IMR-90 (cell line): ENCODE results near the gene DYNLRB2. TPM values are rescaled to one million over a fixed set of nuclear protein-coding genes. Genes with fewer than 3 reads are reported as not detected.

Experiments
- ATAC-seq: fragments of 200-7000 bp; cut with Tn5 transposase; 2 replicates; pipeline ENCODE4 v1.9.1; 2020; ENCODE audit warnings: low read depth, mild to moderate bottlenecking, moderate library complexity
- BruUV-seq: library from RNA; stranded (reverse); fragments of 400-500 nt; replicated peaks from 2 replicates; lab custom pipeline; 2021; lab: Mats Ljungman, UMichigan
- CTCF ChIA-PET: fragments of 300-600 bp; formaldehyde crosslinking; extraction: SDS; loops from one replicate; lab custom pipeline; 2021; ENCODE audit warnings: antibody characterized with exemption; lab: Yijun Ruan, JAX
- POLR2A ChIA-PET: fragments of 300-600 bp; sonication (Branson Sonifier 250); formaldehyde crosslinking; loops from one replicate; lab custom pipeline; 2022; ENCODE audit warnings: antibody characterized with exemption; ENCODE audit not compliant: unreplicated experiment; lab: Charles Lee
- DNase-seq: peaks from one replicate; pipeline ENCODE4 v3.0.0; 2013
- H2AFZ ChIP-seq: replicated peaks from 2 replicates; pipeline ENCODE3; 2013; ENCODE audit warnings: low read length, mild to moderate bottlenecking; ENCODE audit not compliant: poor library complexity
- H2AK5ac ChIP-seq: 2 replicates; pipeline ENCODE4 v1.6.1; 2013; ENCODE audit warnings: low read depth, low read length, inconsistent platforms
- H2AK9ac ChIP-seq: replicated peaks from 2 replicates; pipeline ENCODE3; 2013; ENCODE audit warnings: mild to moderate bottlenecking, low read depth, low read length, moderate library complexity; ENCODE audit not compliant: poor library complexity
- H2BK120ac ChIP-seq: 2 replicates; pipeline ENCODE4 v1.6.1; 2013; ENCODE audit warnings: low read depth, low read length, inconsistent platforms
- H2BK15ac ChIP-seq: 3 replicates; pipeline ENCODE4 v1.6.1; 2013; ENCODE audit warnings: low read depth, low read length, inconsistent platforms
- H2BK20ac ChIP-seq: 2 replicates; pipeline ENCODE4 v1.6.1; 2013; ENCODE audit warnings: low read depth, mild to moderate bottlenecking, inconsistent platforms, low read length, moderate library complexity
- H2BK5ac ChIP-seq: 2 replicates; pipeline ENCODE4 v1.6.1; 2013; ENCODE audit warnings: mild to moderate bottlenecking, low read depth, low read length, inconsistent platforms; ENCODE audit not compliant: poor library complexity, severe bottlenecking
- H3K14ac ChIP-seq: replicated peaks from 2 replicates; pipeline ENCODE4 v1.6.1; 2013; ENCODE audit warnings: low read depth, low read length, inconsistent platforms
- H3K18ac ChIP-seq: 2 replicates; pipeline ENCODE4 v1.6.1; 2013; ENCODE audit warnings: low read depth, low read length, control low read depth
- H3K23ac ChIP-seq: 2 replicates; pipeline ENCODE4 v1.6.1; 2013; ENCODE audit warnings: low read depth, low read length, inconsistent platforms
- H3K27ac ChIP-seq: 2 replicates; pipeline ENCODE4 v1.5.1; 2013; ENCODE audit warnings: mild to moderate bottlenecking, control low read depth, low read length; ENCODE audit not compliant: insufficient read depth
- H3K27me3 ChIP-seq: 2 replicates; pipeline ENCODE4 v1.6.1; 2013; ENCODE audit warnings: low read length; ENCODE audit not compliant: control insufficient read depth, insufficient read depth
- H3K36me3 ChIP-seq: 2 replicates; pipeline ENCODE4 v1.6.1; 2013; ENCODE audit warnings: low read length, mixed read lengths; ENCODE audit not compliant: control insufficient read depth, insufficient read depth
- H3K4ac ChIP-seq: 2 replicates; pipeline ENCODE4 v1.6.1; 2013; ENCODE audit warnings: low read depth, low read length, inconsistent platforms
- H3K4me1 ChIP-seq: 2 replicates; pipeline ENCODE4 v1.6.1; 2013; ENCODE audit warnings: low read length, mixed read lengths; ENCODE audit not compliant: control insufficient read depth, insufficient read depth
- H3K4me2 ChIP-seq: 2 replicates; pipeline ENCODE4 v1.6.1; 2013; ENCODE audit warnings: low read depth, mild to moderate bottlenecking, control low read depth, low read length, moderate library complexity
- H3K4me3 ChIP-seq: 2 replicates; pipeline ENCODE4 v1.5.1; 2013; ENCODE audit warnings: low read depth, mild to moderate bottlenecking, control low read depth, low read length, moderate library complexity; ENCODE audit not compliant: insufficient read depth
- H3K56ac ChIP-seq: 2 replicates; pipeline ENCODE4 v1.6.1; 2013; ENCODE audit warnings: low read length, inconsistent platforms; ENCODE audit not compliant: insufficient read depth; ENCODE audit errors: extremely low read depth
- H3K79me1 ChIP-seq, 2 experiments: 2 replicates each; pipeline ENCODE4 v1.6.1; 2013; ENCODE audit warnings: low read length in 2 of 2, inconsistent platforms in 1 of 2, low read depth in 1 of 2
- H3K9ac ChIP-seq: 2 replicates; pipeline ENCODE4 v1.6.1; 2013; ENCODE audit warnings: low read depth, low read length, control low read depth
- H3K9me1 ChIP-seq: 2 replicates; pipeline ENCODE4 v1.6.1; 2013; ENCODE audit warnings: low read length, inconsistent platforms; ENCODE audit not compliant: insufficient read depth
- H3K9me3 ChIP-seq: 2 replicates; pipeline ENCODE4 v1.6.1; 2013; ENCODE audit warnings: low read length; ENCODE audit not compliant: control insufficient read depth, insufficient read depth
- H4K20me1 ChIP-seq: 2 replicates; pipeline ENCODE4 v1.6.1; 2013; ENCODE audit warnings: low read length, inconsistent platforms; ENCODE audit not compliant: insufficient read depth
- H4K5ac ChIP-seq: 2 replicates; pipeline ENCODE4 v1.6.1; 2013; ENCODE audit warnings: mild to moderate bottlenecking, low read depth, low read length, control low read depth
- H4K8ac ChIP-seq, 2 experiments: 2 replicates each; pipeline ENCODE4 v1.6.1; 2013; ENCODE audit warnings: low read depth in 2 of 2, low read length in 2 of 2, control low read depth in 1 of 2, inconsistent platforms in 1 of 2
- H4K91ac ChIP-seq: 2 replicates; pipeline ENCODE4 v1.6.1; 2013; ENCODE audit warnings: low read depth, low read length, inconsistent platforms; ENCODE audit not compliant: insufficient read depth
- BHLHE40 ChIP-seq: fragments of 150-350 bp; IDR thresholded peaks from 2 replicates; pipeline ENCODE4 v1.6.1; 2016; ENCODE audit warnings: mild to moderate bottlenecking, low read depth, low read length
- CEBPB ChIP-seq: IDR thresholded peaks from 2 replicates; pipeline ENCODE4 v1.6.1; 2012; ENCODE audit warnings: low read depth, low read length, improper control_type of control experiment
- CHD1 ChIP-seq: IDR thresholded peaks from 2 replicates; pipeline ENCODE4 v1.6.1; 2012; ENCODE audit warnings: low read depth, low read length, improper control_type of control experiment
- CTCF ChIP-seq: conservative IDR thresholded peaks from 2 replicates; pipeline ENCODE4 v1.5.1; 2012; ENCODE audit warnings: mild to moderate bottlenecking, low read depth, low read length, improper control_type of control experiment
- ELK1 ChIP-seq: fragments of 150-350 bp; IDR thresholded peaks from 2 replicates; pipeline ENCODE4 v1.6.1; 2016; ENCODE audit warnings: low read depth, mild to moderate bottlenecking, low read length, moderate library complexity, borderline replicate concordance
- FOS ChIP-seq: fragments of 150-350 bp; IDR thresholded peaks from 2 replicates; pipeline ENCODE4 v1.6.1; 2016; ENCODE audit warnings: low read depth, low read length
- MAFK ChIP-seq: IDR thresholded peaks from 2 replicates; pipeline ENCODE4 v1.6.1; 2012; ENCODE audit warnings: low read depth, low read length, improper control_type of control experiment
- MAZ ChIP-seq: IDR thresholded peaks from 2 replicates; pipeline ENCODE4 v1.6.1; 2012; ENCODE audit warnings: low read depth, mild to moderate bottlenecking, low read length, improper control_type of control experiment, moderate library complexity, borderline replicate concordance
- MXI1 ChIP-seq: IDR thresholded peaks from 2 replicates; pipeline ENCODE4 v1.6.1; 2012; ENCODE audit warnings: low read depth, mild to moderate bottlenecking, low read length, moderate library complexity, borderline replicate concordance
- NFE2L2 ChIP-seq: fragments of 150-350 bp; IDR thresholded peaks from 2 replicates; pipeline ENCODE4 v1.6.1; 2016; ENCODE audit warnings: low read depth, mild to moderate bottlenecking, low read length
- POLR2A ChIP-seq: IDR thresholded peaks from 2 replicates; pipeline ENCODE4 v1.6.1; 2012; ENCODE audit warnings: mild to moderate bottlenecking, low read depth, low read length
- RAD21 ChIP-seq: IDR thresholded peaks from 2 replicates; pipeline ENCODE4 v1.6.1; 2012; ENCODE audit warnings: low read length, improper control_type of control experiment
- RCOR1 ChIP-seq: IDR thresholded peaks from 2 replicates; pipeline ENCODE4 v1.6.1; 2012; ENCODE audit warnings: mild to moderate bottlenecking, low read length, improper control_type of control experiment; ENCODE audit not compliant: insufficient replicate concordance
- RFX5 ChIP-seq: IDR thresholded peaks from 2 replicates; pipeline ENCODE4 v1.8.0; 2012; ENCODE audit warnings: low read depth, mild to moderate bottlenecking, low read length, moderate library complexity
- SMC3 ChIP-seq: fragments of 150-350 bp; IDR thresholded peaks from 2 replicates; pipeline ENCODE4 v1.6.1; 2016; ENCODE audit warnings: low read depth, mild to moderate bottlenecking, antibody characterized with exemption, low read length, moderate library complexity
- USF2 ChIP-seq: fragments of 150-350 bp; IDR thresholded peaks from 2 replicates; pipeline ENCODE4 v1.6.1; 2017; ENCODE audit warnings: mild to moderate bottlenecking, antibody characterized with exemption, low read length, low read depth
- WGBS, 2 experiments: methylation state at CpG; one replicate each; pipeline versions ENCODE4 v1.1.5 to v1.1.7; 2013; ENCODE audit warnings: missing lambda C conversion rate in 2 of 2; ENCODE audit not compliant: insufficient read length in 1 of 2; ENCODE audit errors: extremely low coverage in 2 of 2; 5-methylcytosine and 5-hydroxymethylcytosine counted together
- dilution Hi-C: fragments of 300-500 bp; cut with HindIII; formaldehyde crosslinking; loops from one replicate; pipeline ENCODE4 v1.14.3; 2018; ENCODE audit warnings: low sequenced_read_pairs; ENCODE audit not compliant: unreplicated experiment
- in situ Hi-C: fragments of 300-500 bp; cut with MboI; formaldehyde crosslinking; loops from 3 replicates; pipeline ENCODE4 v1.14.3; 2019; ENCODE audit warnings: low sequenced_read_pairs, inconsistent platforms, mixed read lengths
- intact Hi-C: fragments of 100-400 bp; cut with micrococcal nuclease; formaldehyde crosslinking; loops from 2 replicates; pipeline ENCODE4 v1.10.0; 2022
- polyA plus RNA-seq, 3 experiments: library from polyadenylated mRNA; depleted of rRNA; stranded (reverse); fragments of >200 nt; gene quantifications; 2 replicates each; pipeline ENCODE4 v1.2.3, GENCODE V29; 2012; ENCODE audit warnings: low replicate concordance in 1 of 3
- total RNA-seq: library from RNA; depleted of rRNA; stranded (reverse); fragments of >200 nt; gene quantifications from 2 replicates; pipeline ENCODE4 v1.2.3, GENCODE V29; 2012

DYNLRB2 gene
- total and polyA plus RNA-seq, 2 of the 4 experiments (the other 2 are of a cell fraction) = not detected

- Histone ChIP-seq H3K27ac (no peak overlapping the region), H2BK120ac (no peak overlapping the region), H3K27me3 (no peaks in the 10 kb centered on the region; the same call in 1 of the 2 replicates), H3K14ac (no peak overlapping the region), H4K20me1 (no peaks in the 10 kb centered on the region), H3K4me1 (no peaks in the 10 kb centered on the region), H3K9me3 (no peaks in the 10 kb centered on the region; the same call in 1 of the 2 replicates), H4K8ac (no peak overlapping the region), H2BK5ac (no peak overlapping the region), H3K9me1 (no peaks in the 10 kb centered on the region), H3K79me1 (no peaks in the 10 kb centered on the region), H3K56ac (no peak overlapping the region), H4K5ac (no peak overlapping the region), H3K23ac (no peak overlapping the region), H2AK9ac (no peak overlapping the region), H2AK5ac (no peak overlapping the region), H3K9ac (no peak overlapping the region), H2AFZ (no peak overlapping the region), H3K36me3 (no peaks in the 10 kb centered on the region), H4K91ac (no peak overlapping the region), H2BK15ac (no peak overlapping the region), H3K4ac (no peak overlapping the region), H3K4me3 (no peak overlapping the region), H3K4me2 (no peak overlapping the region), H3K18ac (no peak overlapping the region), H2BK20ac (no peak overlapping the region)
- dilution Hi-C loops = no loop called here
- ATAC-seq = no peak
- BruUV-seq = no TSS peak
- no CpG with 5 or more reads among the region's 5 CpGs for WGBS, 2 experiments
- in situ Hi-C loops = no loop called here
- intact Hi-C loops = no loop called here
- no peak for TF ChIP-seq SMC3
- TF ChIP-seq CTCF = no peak
- TF ChIP-seq USF2 = no peak
- no peak for TF ChIP-seq NFE2L2
- no peak for TF ChIP-seq FOS
- no peak for TF ChIP-seq BHLHE40
- TF ChIP-seq CHD1 = no peak
- no peak for TF ChIP-seq MXI1
- no peak for TF ChIP-seq POLR2A
- TF ChIP-seq MAZ = no peak
- TF ChIP-seq RAD21 = no peak
- no peak for TF ChIP-seq RFX5
- TF ChIP-seq RCOR1 = no peak
- no peak for TF ChIP-seq ELK1
- no peak for TF ChIP-seq CEBPB
- no peak for TF ChIP-seq MAFK
- POLR2A ChIA-PET = no interaction called here
- CTCF ChIA-PET = no interaction called here
- DNase-seq = no peak
Measured at GRCh38 chr16:80557037-80557436, 16.2 kb downstream of the DYNLRB2 start.
